NAMALWA (cell line): ENCODE results near the gene PTPDC1.

Experiments used
- DNase-seq: peaks from one replicate; pipeline ENCODE4 v3.0.0-alpha.2; 2015; ENCODE audit warnings: low spot score

Gene PTPDC1

GRCh38 chr9:94142353-94142752, 58.1 kb downstream of the PTPDC1 start:
- DNase-seq: no peak

GRCh38 chr9:94144394-94144793, 60.1 kb downstream of the PTPDC1 start:
- no peak for DNase-seq

- no peak for DNase-seq
Observed at GRCh38 chr9:94145640-94146039, 61.4 kb downstream of the PTPDC1 start.

GRCh38 chr9:94147776-94148175, 63.5 kb downstream of the PTPDC1 start:
- DNase-seq: no peak

GRCh38 chr9:94148419-94148818, 64.2 kb downstream of the PTPDC1 start:
- DNase-seq: no peak

- no peak for DNase-seq
Observed at GRCh38 chr9:94149696-94150095, 65.4 kb downstream of the PTPDC1 start.

GRCh38 chr9:94150279-94150828, 66.1 kb downstream of the PTPDC1 start:
- no peak for DNase-seq

- no peak for DNase-seq
Observed at GRCh38 chr9:94150890-94151650, 66.8 kb downstream of the PTPDC1 start.

GRCh38 chr9:94153905-94154304, 69.6 kb downstream of the PTPDC1 start:
- no peak for DNase-seq

GRCh38 chr9:94156348-94157049, 72.2 kb downstream of the PTPDC1 start:
- DNase-seq: no peak

- DNase-seq: no peak
Observed at GRCh38 chr9:94157050-94157801, 73.0 kb downstream of the PTPDC1 start.
